HG03432 (cell line): Measurements from ENCODE around the gene WASL.

ENCODE experiments used
- ATAC-seq: cut with Tn5 transposase; IDR thresholded peaks from one replicate; pipeline ENCODE4 v1.9.1; 2021; ENCODE audit warnings: mild to moderate bottlenecking, moderate library complexity; ENCODE audit not compliant: unreplicated experiment

The WASL gene

GRCh38 chr7:123662755-123663154 is 86.0 kb downstream of the WASL start:
- no peak for ATAC-seq

GRCh38 chr7:123662293-123662692 is 86.5 kb downstream of the WASL start:
- no peak for ATAC-seq

DNA sequence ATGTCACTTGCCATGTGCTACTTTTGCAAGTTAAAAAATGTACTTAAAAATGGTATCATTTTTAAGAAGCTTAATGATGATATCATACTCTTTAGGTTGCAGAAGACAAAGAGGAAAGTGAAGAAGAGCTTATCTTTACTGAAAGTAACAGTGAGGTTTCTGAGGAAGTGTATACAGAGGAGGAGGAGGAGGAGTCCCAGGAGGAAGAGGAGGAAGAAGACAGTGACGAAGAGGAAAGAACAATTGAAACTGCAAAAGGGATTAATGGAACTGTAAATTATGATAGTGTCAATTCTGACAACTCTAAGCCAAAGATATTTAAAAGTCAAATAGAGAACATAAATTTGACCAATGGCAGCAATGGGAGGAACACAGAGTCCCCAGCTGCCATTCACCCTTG is 87.0 kb downstream of the WASL start:
- ATAC-seq, result no peak

GRCh38 chr7:123660514-123661354 is 88.1 kb downstream of the WASL start:
- no peak for ATAC-seq

DNA sequence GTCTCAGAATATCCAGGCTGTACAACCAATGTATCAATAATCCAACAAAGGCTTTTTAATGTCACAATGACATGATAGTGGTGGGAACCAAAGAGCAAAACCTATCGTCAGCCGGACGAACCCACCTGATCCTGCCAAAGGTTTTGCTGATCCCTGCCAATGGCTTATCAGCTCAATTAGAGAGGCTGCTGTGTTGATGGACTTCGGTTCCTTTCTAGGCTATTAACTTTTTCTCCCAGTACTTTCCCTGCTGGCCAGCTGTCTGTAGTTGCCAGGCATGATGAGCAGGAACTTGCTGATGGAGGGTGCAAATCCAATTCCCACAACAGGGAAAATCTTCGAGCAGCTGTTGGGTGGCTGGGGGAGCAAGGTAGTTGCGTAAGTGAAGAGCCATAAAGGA is 90.8 kb downstream of the WASL start:
- no peak for ATAC-seq

GRCh38 chr7:123657304-123657685 is 91.5 kb downstream of the WASL start:
- no peak for ATAC-seq

GRCh38 chr7:123656544-123657303 is 92.1 kb downstream of the WASL start:
- ATAC-seq, result no peak

DNA sequence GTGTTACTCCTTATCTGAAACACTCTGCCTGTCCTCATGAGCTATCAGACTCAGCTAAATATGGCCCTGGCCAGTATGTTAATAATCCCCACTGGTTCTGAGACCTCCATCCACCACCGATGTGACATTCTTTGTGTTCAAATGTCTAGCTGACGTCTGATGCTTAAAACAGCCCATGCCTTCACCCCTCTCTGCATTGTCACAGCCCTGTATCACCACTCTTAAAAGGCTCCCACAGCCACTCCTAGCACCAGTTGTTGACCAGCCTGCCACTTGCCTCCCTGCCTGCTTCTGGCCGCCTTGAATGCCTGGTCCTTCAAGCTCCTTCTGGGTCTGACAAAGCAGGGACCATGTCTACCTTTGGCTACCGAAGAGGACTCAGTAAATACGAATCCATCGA is 93.2 kb downstream of the WASL start, which contains the start of gene LMOD2:
LMOD2 (plus strand) TSS at position 253 of the 400 bp plus-strand sequence; CDS start at position 351, 98 bp downstream.
- ATAC-seq, result no peak

DNA sequence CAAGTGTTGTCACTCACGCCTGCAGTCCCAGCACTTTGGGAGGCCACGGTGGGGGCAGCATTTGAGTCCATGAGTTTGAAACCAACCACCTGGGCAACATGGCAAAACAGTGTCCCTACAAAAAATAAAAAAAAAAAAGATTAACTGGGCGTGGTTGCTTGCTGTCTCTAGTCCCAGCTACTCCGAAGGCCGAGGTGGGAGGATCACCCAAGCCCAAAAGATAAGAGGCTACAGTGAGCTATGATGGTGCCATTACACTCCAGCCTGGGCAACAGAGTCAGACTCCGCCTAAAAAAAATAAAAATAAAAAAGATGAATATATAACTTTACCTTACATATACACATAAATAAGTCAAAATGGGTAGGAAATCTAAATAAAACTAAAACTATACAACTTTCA is 95.6 kb downstream of the WASL start:
- ATAC-seq, result no peak

- no peak for ATAC-seq
These were observed 96.4 kb downstream of the WASL start for GRCh38 chr7:123652406-123652805.

DNA sequence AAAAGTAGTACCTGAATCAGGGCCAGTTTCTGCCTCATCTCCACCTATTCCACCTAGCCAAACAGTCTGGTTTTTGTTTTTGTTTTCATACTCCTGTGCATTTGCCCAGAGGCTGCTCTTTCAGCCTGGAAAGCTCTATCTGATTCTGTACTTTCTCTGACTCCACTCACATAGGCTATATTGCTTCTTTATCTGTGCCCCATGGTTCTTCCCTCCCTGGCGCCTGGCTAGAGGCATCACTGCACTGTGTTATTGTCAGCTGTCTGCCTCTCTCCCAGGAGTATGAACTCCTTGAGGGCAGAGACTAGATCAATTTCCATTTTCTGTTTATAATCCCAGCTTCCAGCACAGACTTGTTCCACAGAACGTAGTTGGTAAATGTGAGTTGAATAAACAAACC is 98.2 kb downstream of the WASL start:
- ATAC-seq, result no peak

DNA sequence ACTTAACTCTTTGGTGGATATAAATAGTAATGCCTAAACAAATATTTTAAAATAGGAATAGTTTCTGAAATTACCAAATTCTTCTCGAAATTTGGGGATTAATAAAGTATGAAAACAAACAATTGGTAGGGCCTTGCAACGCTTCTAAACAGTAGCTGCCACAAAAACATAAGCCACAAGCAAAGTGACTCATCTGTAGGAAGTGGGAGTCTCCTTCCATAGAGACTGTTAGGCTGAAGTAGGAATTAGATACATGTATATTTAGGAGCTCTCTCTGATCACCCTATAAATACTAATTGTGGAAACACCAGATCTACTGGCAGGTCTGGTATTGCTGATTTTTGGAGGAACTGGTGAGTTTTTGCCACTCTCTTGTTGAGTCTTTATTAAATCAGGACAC is 98.8 kb downstream of the WASL start:
- ATAC-seq, result no peak

DNA sequence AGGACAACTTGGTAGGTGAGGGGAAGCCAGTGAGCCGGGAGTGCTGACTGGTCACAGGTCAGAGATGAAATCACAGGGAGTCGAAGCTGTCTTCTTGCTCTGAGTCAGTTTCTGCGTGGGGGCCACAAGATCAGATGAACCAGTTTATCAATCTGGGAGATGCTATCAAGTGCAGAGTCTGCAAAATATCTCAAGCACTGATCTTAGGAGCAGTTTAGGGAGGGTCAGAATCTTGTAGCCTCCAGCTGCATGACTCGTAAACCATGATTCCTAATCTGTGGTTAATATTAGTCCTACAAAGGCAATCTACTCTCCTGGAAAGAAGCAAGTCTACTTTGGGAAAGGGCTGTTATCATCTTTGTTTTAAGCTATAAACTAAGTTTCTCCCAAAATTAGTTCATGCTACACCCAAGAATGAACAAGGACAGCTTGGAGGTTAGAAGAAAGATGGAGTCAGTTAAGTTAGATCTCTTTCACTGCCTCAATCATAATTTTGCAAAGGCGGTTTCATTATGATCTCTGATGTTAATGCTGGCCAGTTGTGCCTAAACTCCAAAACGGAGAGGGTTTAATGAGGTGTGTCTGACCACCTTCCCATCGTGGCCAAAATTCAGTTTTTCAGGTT is 101.6 kb downstream of the WASL start:
- ATAC-seq, result no peak

- no peak for ATAC-seq
These were observed 103.3 kb downstream of the WASL start for GRCh38 chr7:123645516-123645915.

DNA sequence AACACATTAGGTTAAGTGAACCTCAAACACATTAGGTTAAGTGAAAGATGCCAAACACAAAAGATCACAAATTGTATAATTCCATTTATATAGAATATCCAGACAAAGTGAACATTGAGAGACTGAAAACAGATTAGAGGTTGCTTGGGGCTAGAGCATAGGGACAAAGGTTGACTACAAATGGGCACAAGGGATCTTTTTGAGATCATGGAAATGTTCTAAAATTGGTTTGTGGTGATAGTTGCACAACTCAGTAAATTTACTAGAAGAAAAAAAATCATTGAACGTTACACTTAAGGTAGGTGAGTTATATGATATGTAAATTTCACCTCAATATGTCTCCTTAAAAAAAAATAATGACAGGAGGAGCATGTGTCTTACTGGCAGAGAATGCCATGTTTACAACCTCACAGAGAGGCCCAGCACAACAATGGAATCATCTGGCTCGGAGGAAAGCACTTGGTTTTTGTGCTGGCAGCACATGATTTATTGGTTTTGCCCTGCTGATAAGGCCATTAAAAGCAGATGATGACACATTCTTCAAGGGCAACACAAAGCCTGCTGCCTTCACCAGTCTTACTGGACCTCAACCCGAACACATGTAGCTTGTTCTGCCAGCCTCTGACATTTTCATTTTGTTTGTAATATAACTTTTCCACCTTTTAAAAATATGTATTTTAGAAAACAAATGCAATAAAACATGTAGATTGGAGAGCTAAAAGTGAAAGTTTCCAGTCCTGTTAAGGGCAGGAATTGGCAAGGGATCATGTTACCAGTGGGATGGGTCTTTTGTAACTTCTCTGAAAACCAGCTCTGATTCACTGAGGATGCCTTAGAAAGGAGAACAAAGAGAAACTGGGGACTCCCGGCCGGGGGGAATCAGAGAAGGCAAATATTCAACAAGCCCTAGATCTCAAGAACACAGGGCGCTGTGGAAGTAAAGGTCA is 105.0 kb downstream of the WASL start:
- ATAC-seq, result no peak

GRCh38 chr7:123641901-123642300 is 106.9 kb downstream of the WASL start:
- ATAC-seq, result no peak

- no peak for ATAC-seq
These were observed 108.2 kb downstream of the WASL start for GRCh38 chr7:123640583-123640982.

DNA sequence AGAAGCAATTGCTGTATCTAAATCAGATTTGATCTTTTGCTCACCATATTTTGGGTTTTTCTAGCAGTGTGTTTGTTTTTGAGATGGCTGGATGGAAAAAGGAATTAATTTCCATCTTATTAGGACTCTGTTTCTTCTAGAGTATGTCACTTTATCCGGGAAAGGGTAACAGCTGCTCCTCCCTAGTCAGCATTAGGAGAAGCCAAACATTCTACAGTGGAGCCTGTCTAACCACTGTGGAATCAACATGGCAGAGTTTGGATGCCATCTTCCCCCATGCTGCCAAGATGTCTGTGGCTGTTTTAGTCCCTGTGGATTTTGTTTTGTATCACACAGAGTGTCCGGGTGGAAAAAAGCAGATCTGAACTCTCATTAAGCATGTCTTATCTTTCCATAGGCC is 109.2 kb downstream of the WASL start:
- ATAC-seq, result no peak

GRCh38 chr7:123637878-123638277 is 110.9 kb downstream of the WASL start:
- ATAC-seq, result no peak

GRCh38 chr7:123637203-123637602 is 111.6 kb downstream of the WASL start:
- no peak for ATAC-seq
